Stimulated activated CD8-positive, alpha-beta memory T cell treated with anti-CD3 and anti-CD28 coated beads, Interleukin-15, amount 100 ng/mL, for 24 hours (primary cell): ENCODE results near the gene VN1R5.

Source experiments
- DNase-seq: peaks from one replicate; pipeline ENCODE4 v3.0.0-alpha.2; 2020; ENCODE audit warnings: low read depth

VN1R5 gene

DNA sequence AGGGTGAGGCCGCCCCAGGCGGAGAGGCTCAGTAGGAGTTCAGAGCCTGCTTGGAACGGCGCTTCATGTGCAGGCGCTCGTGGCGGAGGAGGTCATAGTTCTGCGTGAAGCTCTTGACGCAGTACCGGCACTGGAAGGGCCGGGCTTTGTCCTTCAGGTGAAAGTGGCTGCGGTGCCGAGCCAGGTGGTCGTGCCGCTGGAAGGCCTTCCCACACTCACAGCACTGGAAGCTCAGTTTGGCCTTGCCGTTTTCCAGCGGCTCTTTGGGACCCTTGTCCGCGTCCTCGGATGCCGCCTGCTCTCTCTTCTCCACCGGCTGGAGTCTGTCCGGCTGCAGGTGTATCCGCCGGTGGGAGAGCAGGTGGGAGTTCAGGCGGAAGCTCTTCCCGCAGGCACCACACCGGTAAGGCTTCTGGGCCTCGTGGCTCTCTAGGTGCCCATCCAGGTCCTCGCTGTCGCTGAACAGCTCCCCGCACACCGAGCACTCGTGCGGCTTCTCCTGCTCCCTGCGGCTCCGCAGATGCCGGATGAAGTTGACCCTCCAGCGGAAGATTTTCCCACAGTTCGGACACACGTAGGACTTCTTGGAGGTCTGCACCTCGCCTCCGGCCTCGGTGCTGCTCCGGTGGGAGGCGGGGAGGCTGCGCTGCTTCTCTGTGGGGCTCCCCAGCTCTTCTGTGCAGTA, 44.8 kb downstream of the VN1R5 start:
- DNase-seq: no peak

DNA sequence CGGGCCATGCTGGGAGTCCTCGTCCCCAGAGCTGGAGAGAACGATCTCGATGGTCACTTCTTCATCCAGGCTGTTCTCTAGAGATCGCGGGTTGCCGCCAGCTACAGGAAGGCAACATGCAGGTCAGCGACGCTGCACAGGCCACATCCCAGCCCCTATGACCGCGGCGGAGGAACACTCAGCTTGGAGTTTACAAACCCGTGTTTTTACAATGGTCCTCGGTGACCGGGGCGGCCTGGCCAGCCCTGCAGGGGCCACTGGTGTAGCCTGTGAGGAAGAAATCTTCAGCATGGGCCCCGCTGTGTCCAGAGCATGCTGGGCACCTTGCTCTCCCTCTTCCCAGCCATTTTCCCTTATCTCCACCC, 45.3 kb downstream of the VN1R5 start:
- DNase-seq: no peak

DNA sequence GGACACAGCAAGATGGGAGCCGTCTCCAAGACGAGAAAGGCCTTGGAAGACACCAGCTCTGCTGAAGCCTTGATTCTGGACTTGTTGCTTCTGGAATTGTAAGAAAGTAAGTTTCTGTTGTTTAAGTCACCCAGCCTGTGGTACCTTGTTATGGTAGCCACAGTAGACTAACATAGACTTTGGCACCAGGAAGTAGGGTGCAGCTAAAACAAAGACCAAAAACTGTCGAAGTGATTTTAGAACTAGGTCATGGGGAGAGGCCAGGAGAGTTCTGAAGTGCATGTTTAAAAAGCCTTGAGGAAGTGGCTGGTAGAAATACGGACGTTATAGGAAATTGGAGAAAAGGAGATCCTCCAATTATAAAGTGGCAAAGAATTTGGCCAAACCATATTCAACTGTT, 47.3 kb downstream of the VN1R5 start:
- no peak for DNase-seq

DNA sequence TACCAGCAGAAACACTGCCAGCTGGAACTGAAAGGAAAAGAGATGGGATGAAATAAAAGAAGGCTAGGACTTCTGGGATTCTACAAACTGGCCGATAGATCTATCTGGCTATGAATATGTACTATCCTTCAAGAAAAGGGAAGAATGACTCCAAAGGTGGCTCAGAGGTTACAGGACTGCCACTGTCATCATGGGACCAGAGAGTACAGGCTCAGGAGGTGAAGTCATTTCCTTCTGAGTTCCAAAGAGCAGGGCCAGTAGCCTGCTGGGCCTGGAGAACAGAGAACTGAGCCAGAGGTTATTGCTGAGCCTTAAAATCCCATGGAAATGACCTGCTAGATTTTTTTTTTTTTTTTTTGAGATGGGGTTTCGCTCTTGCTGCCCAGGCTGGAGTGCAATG, 48.2 kb downstream of the VN1R5 start:
- DNase-seq: no peak
